ENCODE measurements around the gene NDUFB6.

The NDUFB6 gene

GRCh38 chr9:32566770-32567169 lies 6.2 kb downstream of the NDUFB6 start:
- in situ Hi-C loops (cut with HindIII; ENCODE audit: low pct_ligation_motif_present, low sequenced_read_pairs): loop anchor here (25.0 kb wide), 1 partner anchor 421 kb away; no protein-coding TSS in a partner anchor
- H3K4me3 ChIP-seq (ENCODE audit: low read depth, low read length): no peak overlapping the region
- H3K36me3 ChIP-seq (replicated peaks): peaks cover 17% of the 10 kb centered on the region
- DNase-seq: no peak
- TF ChIP-seq, protein P1, sequence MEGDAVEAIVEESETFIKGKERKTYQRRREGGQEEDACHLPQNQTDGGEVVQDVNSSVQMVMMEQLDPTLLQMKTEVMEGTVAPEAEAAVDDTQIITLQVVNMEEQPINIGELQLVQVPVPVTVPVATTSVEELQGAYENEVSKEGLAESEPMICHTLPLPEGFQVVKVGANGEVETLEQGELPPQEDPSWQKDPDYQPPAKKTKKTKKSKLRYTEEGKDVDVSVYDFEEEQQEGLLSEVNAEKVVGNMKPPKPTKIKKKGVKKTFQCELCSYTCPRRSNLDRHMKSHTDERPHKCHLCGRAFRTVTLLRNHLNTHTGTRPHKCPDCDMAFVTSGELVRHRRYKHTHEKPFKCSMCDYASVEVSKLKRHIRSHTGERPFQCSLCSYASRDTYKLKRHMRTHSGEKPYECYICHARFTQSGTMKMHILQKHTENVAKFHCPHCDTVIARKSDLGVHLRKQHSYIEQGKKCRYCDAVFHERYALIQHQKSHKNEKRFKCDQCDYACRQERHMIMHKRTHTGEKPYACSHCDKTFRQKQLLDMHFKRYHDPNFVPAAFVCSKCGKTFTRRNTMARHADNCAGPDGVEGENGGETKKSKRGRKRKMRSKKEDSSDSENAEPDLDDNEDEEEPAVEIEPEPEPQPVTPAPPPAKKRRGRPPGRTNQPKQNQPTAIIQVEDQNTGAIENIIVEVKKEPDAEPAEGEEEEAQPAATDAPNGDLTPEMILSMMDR (IDR thresholded peaks at IDR 0.05; ENCODE audit: low read depth, low read length, missing control alignments): no peak
- no peak overlapping the region for H3K27ac ChIP-seq
- no peaks in the 10 kb centered on the region for H3K27me3 ChIP-seq (replicated peaks)

- TF ChIP-seq, protein P1 (IDR thresholded peaks at IDR 0.05; ENCODE audit: low read depth, low read length, missing control alignments): no peak
- Histone ChIP-seq H3K4me3 (ENCODE audit: low read depth, low read length) (no peak overlapping the region), H3K27ac (no peak overlapping the region), H3K27me3 (replicated peaks) (no peaks in the 10 kb centered on the region), H3K36me3 (replicated peaks) (peaks cover 17% of the 10 kb centered on the region)
- in situ Hi-C loops (cut with HindIII; ENCODE audit: low pct_ligation_motif_present, low sequenced_read_pairs): loop anchor here (25.0 kb wide), 1 partner anchor 421 kb away; no protein-coding TSS in a partner anchor
- no peak for DNase-seq
Observed at GRCh38 chr9:32565967-32566366, 7.0 kb downstream of the NDUFB6 start.

DNA sequence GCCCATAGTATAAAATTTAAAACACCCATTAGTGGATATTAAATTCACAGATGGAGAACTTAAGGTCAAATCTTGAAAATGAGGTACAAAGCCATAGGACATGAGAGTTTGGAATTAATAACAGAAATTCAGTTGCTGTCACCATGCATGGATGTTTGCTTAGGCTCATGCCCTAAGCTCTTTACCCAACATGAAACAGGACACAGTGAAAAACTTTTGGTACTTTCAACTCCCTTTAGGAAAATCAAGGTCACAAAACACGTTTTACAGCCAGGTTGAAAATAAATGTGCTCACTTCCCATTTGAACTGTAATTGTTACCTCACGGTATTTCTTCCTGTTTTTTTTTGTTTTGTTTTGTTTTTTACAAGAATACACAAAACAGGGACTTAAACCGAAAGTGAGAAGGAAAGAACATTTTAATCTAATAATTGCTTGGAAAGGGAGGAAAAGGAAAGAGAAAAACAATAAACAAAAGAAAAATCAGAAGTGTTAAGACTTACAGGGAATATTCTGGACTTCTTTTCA lies 14.5 kb downstream of the NDUFB6 start:
- TF ChIP-seq, protein P1 (IDR thresholded peaks at IDR 0.05; ENCODE audit: low read depth, low read length, missing control alignments): no peak
- Histone ChIP-seq H3K36me3 (replicated peaks) (no peaks in the 10 kb centered on the region), H3K4me3 (ENCODE audit: low read depth, low read length) (no peak overlapping the region), H3K27ac (no peak overlapping the region), H3K27me3 (replicated peaks) (no peaks in the 10 kb centered on the region)
- no peak for DNase-seq
- in situ Hi-C loops (cut with HindIII; ENCODE audit: low pct_ligation_motif_present, low sequenced_read_pairs): loop anchor here (25.0 kb wide), 1 partner anchor 429 kb away; no protein-coding TSS in a partner anchor

GRCh38 chr9:32554591-32554990 lies 18.4 kb downstream of the NDUFB6 start:
- no peak for DNase-seq
- Histone ChIP-seq H3K36me3 (replicated peaks) (no peaks in the 10 kb centered on the region), H3K27me3 (replicated peaks) (no peaks in the 10 kb centered on the region), H3K27ac (no peak overlapping the region), H3K4me3 (ENCODE audit: low read depth, low read length) (no peak overlapping the region)
- in situ Hi-C loops (cut with HindIII; ENCODE audit: low pct_ligation_motif_present, low sequenced_read_pairs): loop anchor here (25.0 kb wide), 1 partner anchor 433 kb away; no protein-coding TSS in a partner anchor
- TF ChIP-seq, protein P1 (IDR thresholded peaks at IDR 0.05; ENCODE audit: low read depth, low read length, missing control alignments): no peak

DNA sequence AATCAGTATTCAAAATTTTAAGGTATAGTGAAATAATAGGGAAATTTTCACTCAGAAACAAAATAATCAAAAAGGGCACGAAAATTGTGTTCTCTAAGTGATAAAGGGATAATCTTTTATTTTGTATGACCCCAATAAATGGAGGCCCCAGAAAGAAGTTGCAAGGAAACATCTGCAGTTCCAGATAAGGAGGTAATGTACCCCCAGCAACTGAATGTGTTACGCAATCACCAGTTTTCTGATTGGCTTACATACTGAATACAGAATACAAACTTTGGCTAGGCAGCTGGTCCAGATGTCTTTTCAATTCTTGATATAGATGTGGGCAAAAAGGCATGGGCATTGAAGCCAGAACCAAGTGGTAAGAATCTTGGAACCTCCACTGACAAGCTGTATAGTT lies 18.9 kb downstream of the NDUFB6 start:
- no peaks in the 10 kb centered on the region for H3K27me3 ChIP-seq (replicated peaks)
- no peak for DNase-seq
- in situ Hi-C loops (cut with HindIII; ENCODE audit: low pct_ligation_motif_present, low sequenced_read_pairs): loop anchor here (25.0 kb wide), 1 partner anchor 433 kb away; no protein-coding TSS in a partner anchor
- H3K27ac ChIP-seq: no peak overlapping the region
- no peak overlapping the region for H3K4me3 ChIP-seq (ENCODE audit: low read depth, low read length)
- TF ChIP-seq, protein P1 (IDR thresholded peaks at IDR 0.05; ENCODE audit: low read depth, low read length, missing control alignments): no peak
- H3K36me3 ChIP-seq (replicated peaks): no peaks in the 10 kb centered on the region

All from brain microvascular endothelial cell (primary cell).